GM08714 (cell line): ENCODE data around the gene CPO.

Source experiments
- H3K4me3 ChIP-seq: fragments of 200-500 bp; sonication (Bioruptor generic); 2 replicates; pipeline ENCODE4 v1.5.1; 2014; ENCODE audit warnings: mild to moderate bottlenecking, low read length, inconsistent platforms
- ZNF274 ChIP-seq: IDR thresholded peaks from 2 replicates; pipeline ENCODE4 v1.6.1; 2012; ENCODE audit warnings: mild to moderate bottlenecking, low read depth, low read length

The CPO gene

DNA sequence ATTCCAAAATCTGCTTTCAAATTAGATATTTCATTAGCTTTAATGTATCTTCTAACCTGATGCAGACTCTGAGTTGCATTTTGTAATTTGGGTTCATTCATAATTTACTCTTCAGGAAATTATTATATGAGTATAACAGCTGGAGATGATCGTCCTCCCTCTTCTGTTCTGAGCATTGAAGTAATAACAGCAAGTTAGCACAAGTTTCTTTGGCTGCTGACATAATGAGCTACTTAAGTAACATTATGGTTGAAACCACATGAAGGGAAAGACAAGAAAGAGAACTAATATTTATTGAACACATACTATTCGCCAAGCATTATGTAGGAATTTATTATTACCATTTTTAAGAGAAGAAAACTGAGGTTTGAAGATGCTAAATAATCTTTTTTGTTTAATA is 75.1 kb downstream of the CPO start:
- no peak overlapping the region for H3K4me3 ChIP-seq
- TF ChIP-seq ZNF274 = no peak

- no peak overlapping the region for H3K4me3 ChIP-seq
- no peak for TF ChIP-seq ZNF274
These were observed 76.6 kb downstream of the CPO start for GRCh38 chr2:207015901-207016300.
